Liver (tissue), 9 donors: ENCODE measurements around the gene UBR3. TPM values are rescaled to one million over a fixed set of nuclear protein-coding genes. Genes with fewer than 3 reads are reported as not detected.
"Not testable (repeated sequence)": the region's sequence is repeated elsewhere in the genome, so short reads cannot be mapped to it uniquely, and the experiment has no call there.

ENCODE experiments used
- DNase-seq: peaks from one replicate; pipeline ENCODE4 v3.0.0-alpha.2; 2017; ENCODE audit warnings: low spot score
- H3K27ac ChIP-seq, 2 donors: one replicate each; pipeline ENCODE4 v1.7.0; 2013; ENCODE audit warnings: inconsistent platforms in 2 of 2, low read length in 2 of 2, control low read depth in 1 of 2, low read depth in 1 of 2, mild to moderate bottlenecking in 1 of 2
- H3K27me3 ChIP-seq, 4 donors: one replicate each; pipeline versions ENCODE4 v1.6.1 to v1.7.0; 2013; ENCODE audit warnings: low read length in 3 of 4, inconsistent platforms in 1 of 4, mild to moderate bottlenecking in 1 of 4, moderate library complexity in 1 of 4; ENCODE audit not compliant: control insufficient read depth in 4 of 4, insufficient read depth in 4 of 4
- H3K36me3 ChIP-seq, 4 donors: one replicate each; pipeline versions ENCODE4 v1.6.1 to v1.7.0; 2013; ENCODE audit warnings: low read length in 3 of 4, mild to moderate bottlenecking in 3 of 4, low read depth in 1 of 4, moderate library complexity in 1 of 4; ENCODE audit not compliant: control insufficient read depth in 4 of 4, insufficient read depth in 3 of 4
- H3K4me1 ChIP-seq, 4 donors: one replicate each; pipeline versions ENCODE4 v1.6.1 to v1.7.0; 2013; ENCODE audit warnings: low read length in 3 of 4, mild to moderate bottlenecking in 3 of 4, moderate library complexity in 1 of 4; ENCODE audit not compliant: control insufficient read depth in 4 of 4, insufficient read depth in 4 of 4
- H3K4me3 ChIP-seq, 3 donors: one replicate each; pipeline versions ENCODE4 v1.6.1 to v1.7.0; 2013; ENCODE audit warnings: low read length in 3 of 3, control low read depth in 1 of 3, low read depth in 1 of 3, mild to moderate bottlenecking in 1 of 3
- H3K9ac ChIP-seq, 2 donors: one replicate each; pipeline ENCODE4 v1.7.0; 2013; ENCODE audit warnings: low read length in 2 of 2, mild to moderate bottlenecking in 2 of 2, moderate library complexity in 2 of 2, control low read depth in 1 of 2, low read depth in 1 of 2
- H3K9me3 ChIP-seq, 4 donors: one replicate each; pipeline versions ENCODE4 v1.6.1 to v1.7.0; 2013; ENCODE audit warnings: low read length in 3 of 4; ENCODE audit not compliant: control insufficient read depth in 4 of 4
- CTCF ChIP-seq: fragments of 150-350 bp; IDR thresholded peaks from 2 replicates; pipeline ENCODE4 v1.5.1; 2017; ENCODE audit warnings: improper control_type of control experiment, low read depth, low read length; ENCODE audit not compliant: missing input control
- FOXA2 ChIP-seq: IDR thresholded peaks from 2 replicates; pipeline ENCODE4 v1.6.1; 2016; ENCODE audit warnings: antibody characterized with exemption
- GABPA ChIP-seq, 2 donors: IDR thresholded peaks in 1 of 2; conservative IDR thresholded peaks in 1 of 2; 2 replicates each; pipeline ENCODE4 v1.6.1; 2016; ENCODE audit warnings: antibody characterized with exemption in 2 of 2, mild to moderate bottlenecking in 1 of 2, moderate library complexity in 1 of 2
- HNF4G ChIP-seq: IDR thresholded peaks from 2 replicates; pipeline ENCODE4 v1.6.1; 2016; ENCODE audit warnings: antibody characterized with exemption
- MAX ChIP-seq: IDR thresholded peaks from 2 replicates; pipeline ENCODE4 v1.6.1; 2016; ENCODE audit warnings: antibody characterized with exemption
- RAD21 ChIP-seq, 2 donors: IDR thresholded peaks; 2 replicates each; pipeline ENCODE4 v1.6.1; 2016; ENCODE audit warnings: antibody characterized with exemption in 2 of 2, mild to moderate bottlenecking in 2 of 2
- REST ChIP-seq: IDR thresholded peaks from 2 replicates; pipeline ENCODE4 v1.6.1; 2016; ENCODE audit warnings: antibody characterized with exemption, mild to moderate bottlenecking
- RXRA ChIP-seq, 2 donors: IDR thresholded peaks; 2 replicates each; pipeline ENCODE4 v1.6.1; 2017 to 2018; ENCODE audit warnings: antibody characterized with exemption in 2 of 2, mild to moderate bottlenecking in 1 of 2
- YY1 ChIP-seq: IDR thresholded peaks from 2 replicates; pipeline ENCODE4 v1.6.1; 2016; ENCODE audit warnings: antibody characterized with exemption, mild to moderate bottlenecking
- WGBS: extraction: QIAGEN DNeasy Blood & Tissue Kit; methylation state at CpG from one replicate; pipeline ENCODE4 v1.1.7; 2013; 5-methylcytosine and 5-hydroxymethylcytosine counted together
- polyA plus RNA-seq, 2 donors: library from polyadenylated mRNA; stranded (reverse) in 1 of 2; unstranded in 1 of 2; fragments of 200-250 nt in 1 of 2; fragments of >200 nt in 1 of 2; fragmentation: Nextera tagmentation in 1 of 2; extraction: Ambion mirVana in 1 of 2; gene quantifications; one replicate each; pipeline versions ENCODE4 v1.2.1 to v1.2.3, GENCODE V29; 2013 to 2015
- total RNA-seq, 2 donors: library from RNA; depleted of rRNA; stranded (reverse); fragments of >200 nt; gene quantifications; one replicate each; pipeline ENCODE4 v1.2.3, GENCODE V29; 2014
- donor health status: healthy.
- donor health status: healthy.
- donor health status: healthy.
- donor health status: healthy.
- donor health status: healthy.

The UBR3 gene
- total and polyA plus RNA-seq, 4 donors: 8.5 to 69.4 (median 28.4) TPM

GRCh38 chr2:169868951-169869350 lies 41.7 kb downstream of the UBR3 start:
- H3K36me3 ChIP-seq: peaks cover 0 to 1% (median 0%) of the 10 kb centered on the region in 4 donors
- no peak overlapping the region for H3K4me3 ChIP-seq
- no peak overlapping the region for H3K27ac ChIP-seq
- H3K27me3 ChIP-seq: no peaks in the 10 kb centered on the region
- H3K9me3 ChIP-seq: no peaks in the 10 kb centered on the region
- no peak for DNase-seq
- no peak for TF ChIP-seq YY1
- TF ChIP-seq HNF4G: no peak
- TF ChIP-seq RAD21 (IDR thresholded peaks at IDR 0.05): no peak
- TF ChIP-seq FOXA2: no peak
- no peak for TF ChIP-seq RXRA (IDR thresholded peaks at IDR 0.05)
- no peak for TF ChIP-seq REST
- TF ChIP-seq MAX: no peak
- no peak for TF ChIP-seq GABPA (IDR thresholded peaks at IDR 0.05 in 1 of 2, conservative IDR thresholded peaks at IDR 0.05 in 1 of 2)
- no peak overlapping the region for H3K9ac ChIP-seq
- 92% methylated on average over 7 of the region's 7 CpGs for WGBS
- peaks cover 0 to 3% (median 0%) of the 10 kb centered on the region in 4 donors for H3K4me1 ChIP-seq

GRCh38 chr2:169871369-169871768 lies 44.1 kb downstream of the UBR3 start:
- H3K27ac ChIP-seq, H3K9me3 ChIP-seq, H3K9ac ChIP-seq, DNase-seq, H3K36me3 ChIP-seq, H3K4me3 ChIP-seq, H3K4me1 ChIP-seq, H3K27me3 ChIP-seq: not testable (repeated sequence)
- 94% methylated on average over 9 of the region's 9 CpGs for WGBS

GRCh38 chr2:169871994-169872393 lies 44.7 kb downstream of the UBR3 start:
- H3K27me3 ChIP-seq: no peaks in the 10 kb centered on the region
- H3K4me3 ChIP-seq: no peak overlapping the region
- 99% methylated on average over 1 of the region's 1 CpG for WGBS
- TF ChIP-seq RAD21 (IDR thresholded peaks at IDR 0.05): no peak
- DNase-seq: no peak
- peaks cover 0 to 3% (median 0%) of the 10 kb centered on the region in 4 donors for H3K4me1 ChIP-seq
- H3K9me3 ChIP-seq: no peaks in the 10 kb centered on the region
- peaks cover 0 to 5% (median under 1%) of the 10 kb centered on the region in 4 donors for H3K36me3 ChIP-seq
- H3K9ac ChIP-seq: no peak overlapping the region
- H3K27ac ChIP-seq: no peak overlapping the region

GRCh38 chr2:169877398-169877797 lies 50.1 kb downstream of the UBR3 start:
- H3K9ac ChIP-seq: no peak overlapping the region
- peaks cover 0 to 5% (median under 1%) of the 10 kb centered on the region in 4 donors for H3K36me3 ChIP-seq
- no peaks in the 10 kb centered on the region for H3K9me3 ChIP-seq
- no peak for TF ChIP-seq RXRA (IDR thresholded peaks at IDR 0.05)
- peak; percentile 80 to 82 for TF ChIP-seq RAD21 (IDR thresholded peaks at IDR 0.05)
- peak; percentile 49 for TF ChIP-seq CTCF
- no peaks in the 10 kb centered on the region for H3K4me1 ChIP-seq
- no peak overlapping the region for H3K4me3 ChIP-seq
- no peaks in the 10 kb centered on the region for H3K27me3 ChIP-seq
- H3K27ac ChIP-seq: no peak overlapping the region
- DNase-seq: no peak
